Measurements from ENCODE around the gene RASAL2.
"Not testable (repeated sequence)": the region's sequence is repeated elsewhere in the genome, so short reads cannot be mapped to it uniquely, and the experiment has no call there.

RASAL2 gene

DNA sequence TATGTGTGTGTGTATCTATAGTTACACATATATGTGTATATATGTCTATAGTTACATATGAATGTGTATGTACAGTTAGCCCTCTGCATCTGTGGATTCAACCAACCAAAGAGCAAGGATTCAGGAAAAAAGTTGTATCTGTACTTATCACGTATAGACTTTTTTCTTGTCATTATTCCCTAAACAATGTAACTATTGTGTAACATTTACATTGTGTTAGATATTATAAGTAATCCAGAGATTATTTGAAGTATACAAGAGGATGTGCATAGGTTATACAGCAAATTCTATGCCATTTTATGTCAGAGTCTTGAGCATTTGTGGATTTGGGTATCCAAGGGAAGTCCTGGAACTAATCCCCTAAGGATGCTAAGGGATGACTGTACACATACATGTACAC, 71.3 kb downstream of the RASAL2 start:
- DNase-seq (ENCODE audit: low spot score) = no peak

DNA sequence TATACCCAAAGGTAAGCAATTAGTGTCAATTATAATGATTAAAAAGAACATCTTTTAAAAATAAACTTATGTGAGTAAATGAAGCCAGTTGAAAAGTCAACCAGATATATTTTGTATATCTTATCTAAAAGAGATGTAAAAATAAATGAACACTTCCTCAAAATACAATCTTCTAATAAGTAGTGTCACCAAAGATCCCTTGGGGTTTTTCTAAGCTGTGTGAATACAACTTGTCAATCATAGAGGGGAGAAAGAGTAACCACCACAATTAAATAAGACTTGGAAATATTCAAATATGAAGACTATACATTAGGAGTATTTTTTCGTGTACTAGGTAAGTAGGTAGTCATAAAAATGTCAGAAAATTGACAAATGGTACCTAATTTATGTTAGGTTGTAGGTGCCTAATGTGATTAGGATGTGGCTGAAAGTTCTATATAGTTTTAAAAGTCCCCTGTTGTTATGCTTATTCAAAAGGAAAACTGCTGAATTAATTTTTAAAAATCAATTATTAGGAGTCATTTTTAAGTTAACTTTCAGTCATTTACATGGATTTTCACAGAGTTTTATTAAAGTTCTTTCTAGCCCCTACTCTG, 72.6 kb downstream of the RASAL2 start:
- DNase-seq (ENCODE audit: low spot score) = no peak

DNA sequence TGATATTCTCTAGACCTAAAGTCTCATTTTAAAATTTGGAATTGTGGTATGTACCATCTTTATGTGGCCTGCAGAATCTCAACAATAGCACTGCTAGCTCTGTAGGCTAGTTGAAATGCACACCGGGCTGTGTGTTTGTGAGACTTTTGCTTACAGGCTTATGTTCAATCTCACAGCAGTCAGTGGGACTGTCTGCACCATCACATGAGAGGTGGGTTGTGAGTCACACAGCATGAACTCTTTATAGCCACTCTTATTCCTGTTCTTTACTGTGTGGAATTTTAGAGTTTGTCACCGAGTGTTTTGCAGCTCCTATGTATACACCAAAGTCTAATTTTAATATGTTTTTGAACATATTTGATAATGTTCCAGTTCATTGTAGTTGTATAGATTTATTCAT, 74.6 kb downstream of the RASAL2 start:
- DNase-seq (ENCODE audit: low spot score) = no peak

- no peak for DNase-seq (ENCODE audit: low spot score)
These were observed 75.7 kb downstream of the RASAL2 start for GRCh38 chr1:178169649-178170048.

GRCh38 chr1:178172939-178173338, 79.0 kb downstream of the RASAL2 start:
- DNase-seq (ENCODE audit: low spot score) = no peak

- DNase-seq (ENCODE audit: low spot score) = no peak
These were observed 80.6 kb downstream of the RASAL2 start for GRCh38 chr1:178174539-178174938.

- no peak for DNase-seq (ENCODE audit: low spot score)
These were observed 86.5 kb downstream of the RASAL2 start for GRCh38 chr1:178180405-178180804.

- DNase-seq (ENCODE audit: low spot score) = no peak
These were observed 89.9 kb downstream of the RASAL2 start for GRCh38 chr1:178183796-178184195.

- no peak for DNase-seq (ENCODE audit: low spot score)
These were observed 94.4 kb downstream of the RASAL2 start for GRCh38 chr1:178188306-178188705.

GRCh38 chr1:178189814-178190213, 95.9 kb downstream of the RASAL2 start:
- peak; percentile 13 for DNase-seq (ENCODE audit: low spot score)

DNA sequence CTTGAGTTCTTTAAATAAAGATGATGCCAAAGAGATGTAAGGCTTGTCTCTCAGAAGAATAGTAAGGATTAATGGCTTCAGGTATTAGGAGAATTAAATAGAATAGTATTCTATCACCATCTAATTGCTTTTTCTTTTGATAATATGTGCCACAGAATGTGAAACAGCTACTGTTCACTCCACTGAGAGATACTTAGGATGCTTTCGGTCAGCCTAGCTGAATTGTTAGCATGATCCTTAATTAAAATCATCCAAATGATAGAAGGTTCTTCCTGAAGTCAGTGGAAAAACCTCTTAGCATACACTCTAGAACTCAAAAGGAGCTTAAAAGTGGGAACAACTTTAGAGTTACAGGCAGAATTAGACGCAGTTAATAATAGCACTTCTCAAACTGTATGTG, 97.0 kb downstream of the RASAL2 start:
- no peak for DNase-seq (ENCODE audit: low spot score)

DNA sequence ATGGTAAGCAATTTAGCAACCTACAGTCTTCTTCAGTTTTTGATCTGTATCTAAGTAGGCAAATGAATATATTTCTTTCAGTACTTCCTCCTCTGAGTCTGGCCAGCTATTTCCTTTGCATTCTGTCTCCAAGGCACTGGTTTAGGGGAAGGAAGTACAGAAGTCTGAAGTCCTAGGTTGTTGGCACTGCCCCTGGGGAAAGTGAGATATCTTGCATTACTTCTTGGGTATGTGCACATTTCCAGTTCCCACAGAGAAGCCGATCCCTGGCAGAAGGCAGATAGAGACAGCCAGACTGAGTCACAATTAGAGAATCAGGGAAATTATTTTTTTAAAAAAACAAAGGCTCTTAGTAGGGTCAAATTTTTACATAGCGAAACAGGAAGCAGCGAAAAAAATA, 98.8 kb downstream of the RASAL2 start:
- peak; percentile 47 for DNase-seq (ENCODE audit: low spot score)

- DNase-seq (ENCODE audit: low spot score) = no peak
These were observed 102.7 kb downstream of the RASAL2 start for GRCh38 chr1:178196631-178197030.

GRCh38 chr1:178202095-178202494, 108.2 kb downstream of the RASAL2 start:
- DNase-seq (ENCODE audit: low spot score) = not testable (repeated sequence)

GRCh38 chr1:178202546-178202945, 108.6 kb downstream of the RASAL2 start:
- DNase-seq (ENCODE audit: low spot score) = not testable (repeated sequence)

DNA sequence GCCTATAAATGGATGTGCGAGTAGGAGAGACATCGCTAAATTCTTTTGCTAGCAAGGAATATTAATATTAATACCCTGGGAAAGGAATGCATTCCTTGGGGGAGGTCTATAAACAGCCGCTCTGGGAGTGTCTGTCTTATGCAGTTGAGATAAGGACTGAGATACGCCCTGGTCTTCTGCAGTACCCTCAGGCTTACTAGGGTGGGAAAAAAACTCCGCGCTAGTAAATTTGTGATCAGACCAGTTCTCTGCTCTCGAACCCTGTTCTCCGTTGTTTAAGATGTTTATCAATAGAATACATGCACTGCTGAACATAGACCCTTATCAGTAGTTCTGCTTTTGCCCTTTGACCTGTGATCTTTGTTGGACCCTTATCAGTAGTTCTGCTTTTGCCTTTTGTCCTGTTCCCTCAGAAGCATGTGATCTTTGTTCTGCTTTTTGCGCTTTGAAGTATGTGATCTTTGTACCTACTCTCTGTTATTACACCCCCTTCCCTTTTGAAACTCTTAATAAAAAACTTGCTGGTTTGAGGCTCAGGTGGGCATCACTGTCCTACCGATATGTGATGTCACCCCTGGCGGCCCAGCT, 114.5 kb downstream of the RASAL2 start:
- not testable (repeated sequence) for DNase-seq (ENCODE audit: low spot score)

- no peak for DNase-seq (ENCODE audit: low spot score)
These were observed 116.0 kb downstream of the RASAL2 start for GRCh38 chr1:178209935-178210334.

- DNase-seq (ENCODE audit: low spot score) = no peak
These were observed 124.6 kb downstream of the RASAL2 start for GRCh38 chr1:178218550-178218949.

DNA sequence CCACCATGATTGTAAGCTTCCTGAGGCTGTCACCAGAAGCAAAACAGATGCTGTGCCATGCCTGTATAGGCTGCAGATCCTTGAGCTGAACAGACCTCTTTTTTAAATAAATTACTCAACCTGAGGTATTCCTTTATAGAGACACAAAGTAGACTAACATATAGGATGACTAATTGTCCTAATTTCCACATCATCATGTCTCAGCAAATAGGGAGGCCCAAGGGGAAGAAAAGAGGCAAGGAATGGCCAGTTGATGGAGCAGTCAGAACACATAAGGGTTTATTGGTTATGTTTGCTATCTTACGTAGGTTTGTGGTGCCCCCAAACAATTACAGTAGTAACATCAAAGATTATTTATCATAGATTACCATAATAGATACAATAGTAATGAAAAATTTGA, 126.2 kb downstream of the RASAL2 start:
- DNase-seq (ENCODE audit: low spot score) = no peak

DNA sequence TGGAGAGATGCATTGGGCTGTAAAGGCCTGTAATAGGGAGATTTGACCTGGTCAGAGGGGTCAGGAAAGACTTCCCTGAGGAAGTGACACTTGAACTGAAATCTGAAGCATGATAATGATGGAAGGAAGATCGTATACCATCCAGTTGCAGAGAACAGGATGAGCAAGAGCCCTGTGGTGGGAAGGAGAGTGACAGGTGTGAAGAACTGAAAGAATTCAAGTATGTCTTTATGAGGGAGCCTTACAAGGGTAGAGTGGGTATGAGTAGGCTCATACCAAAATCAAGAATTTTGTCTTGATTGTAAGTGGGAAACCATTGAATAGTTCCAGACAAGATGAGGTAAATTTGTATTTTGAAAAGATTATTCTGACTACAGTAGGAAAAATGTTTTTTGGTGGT, 129.4 kb downstream of the RASAL2 start:
- DNase-seq (ENCODE audit: low spot score) = no peak

DNA sequence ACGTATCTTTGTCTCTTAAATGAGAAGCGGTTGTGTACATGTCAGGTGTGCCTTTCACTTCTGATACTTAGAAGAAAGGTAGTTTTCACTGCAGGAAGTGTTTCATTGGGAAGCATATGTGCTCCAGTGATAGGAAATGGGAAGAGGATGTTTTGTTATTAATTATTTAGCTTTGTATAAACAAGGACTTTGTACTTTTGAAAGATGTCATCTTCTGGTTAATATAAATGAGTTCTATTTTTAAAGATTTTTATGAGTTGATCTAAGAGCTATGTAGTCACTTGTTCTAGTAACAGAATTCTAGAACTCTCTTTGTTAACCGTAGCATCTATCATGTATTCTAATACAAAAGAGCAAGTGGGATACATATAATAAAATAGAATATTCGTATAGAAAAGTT, 130.5 kb downstream of the RASAL2 start:
- no peak for DNase-seq (ENCODE audit: low spot score)

- DNase-seq (ENCODE audit: low spot score) = no peak
These were observed 137.0 kb downstream of the RASAL2 start for GRCh38 chr1:178230881-178231409.

DNA sequence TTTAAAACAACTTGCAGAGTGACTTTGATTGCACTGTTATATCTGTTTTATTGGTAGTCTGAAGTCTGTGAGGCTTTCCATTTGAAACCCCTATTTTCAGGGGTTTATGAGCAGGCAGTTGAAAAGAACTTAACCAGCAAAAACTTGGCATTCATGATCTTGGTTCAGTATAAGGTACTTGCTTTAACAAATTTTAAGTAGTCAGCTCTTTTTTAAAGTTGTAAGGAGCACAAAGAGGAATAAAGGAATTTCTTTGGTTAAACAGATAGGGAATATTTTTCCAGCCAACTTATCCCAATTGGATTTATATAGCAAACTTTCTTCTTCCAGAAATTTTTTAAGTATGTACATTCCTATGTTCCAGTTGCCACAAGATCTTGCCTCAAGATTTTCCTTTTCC, 138.2 kb downstream of the RASAL2 start:
- no peak for DNase-seq (ENCODE audit: low spot score)

DNA sequence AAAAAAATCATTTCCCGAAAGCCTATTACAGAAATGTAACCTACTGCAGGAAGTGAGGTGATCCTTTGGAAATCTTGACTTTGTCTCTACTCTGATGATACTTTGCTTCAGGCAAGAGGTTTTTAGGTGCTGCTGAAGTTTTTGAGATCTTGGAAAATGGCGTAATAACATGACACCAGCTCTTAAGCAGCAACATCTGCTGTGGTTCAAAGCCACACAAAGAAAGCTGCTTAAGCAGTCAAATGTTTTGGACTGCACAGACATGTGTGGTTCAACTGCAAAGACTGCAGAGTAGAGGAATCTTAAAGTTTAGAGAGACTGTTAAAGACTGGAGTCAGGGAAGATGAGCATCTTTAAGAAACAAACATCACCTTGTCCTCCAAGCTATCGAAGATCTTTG, 139.0 kb downstream of the RASAL2 start:
- DNase-seq (ENCODE audit: low spot score) = no peak

All from putamen (tissue), 1 donor.